Left ventricle myocardium inferior (tissue), 1 donor: ENCODE results near the gene EME2. TPM values are rescaled to one million over a fixed set of nuclear protein-coding genes. Genes with fewer than 3 reads are reported as not detected.

Source experiments
- DNase-seq: peaks from one replicate; pipeline ENCODE4 v3.0.0-alpha.2; 2020
- H3K27ac ChIP-seq: fragments of 200-600 bp; replicated peaks from 2 replicates; pipeline ENCODE4 v1.8.0; 2021
- H3K27me3 ChIP-seq: fragments of 200-600 bp; 2 replicates; pipeline ENCODE4 v1.8.0; 2021; ENCODE audit warnings: low read depth
- H3K36me3 ChIP-seq: fragments of 200-600 bp; 2 replicates; pipeline ENCODE4 v1.8.0; 2021
- H3K4me1 ChIP-seq: fragments of 200-600 bp; 2 replicates; pipeline ENCODE4 v1.8.0; 2021
- H3K4me3 ChIP-seq: fragments of 200-600 bp; 2 replicates; pipeline ENCODE4 v1.8.0; 2021; ENCODE audit warnings: mild to moderate bottlenecking, moderate library complexity
- H3K9me3 ChIP-seq: fragments of 200-600 bp; replicated peaks from 2 replicates; pipeline ENCODE4 v1.8.0; 2021
- CTCF ChIP-seq: fragments of 200-600 bp; IDR thresholded peaks from 2 replicates; pipeline ENCODE4 v1.8.0; 2021; ENCODE audit warnings: antibody characterized with exemption, mild to moderate bottlenecking, borderline replicate concordance
- intact Hi-C: fragments of 100-400 bp; cut with micrococcal nuclease; formaldehyde crosslinking; loops from one replicate; pipeline ENCODE4 v1.11.0; 2022
- total RNA-seq: library from RNA; stranded (reverse); fragmentation: NEBNext Ultra II Directional; extraction: Animal tissue kit (Norgen Biotek cat#: 25700); gene quantifications from one replicate; pipeline ENCODE4 v1.2.1, GENCODE V29; 2021
- donor health status: DM: no; HTN: yes; CAD: no; lungs with severe emphysema.

EME2 gene
- total RNA-seq, 1 donor from 2014 or later = 7.4 TPM

GRCh38 chr16:1746693-1747195 lies 25.9 kb upstream of the EME2 start:
- H3K27me3 ChIP-seq = no peaks in the 10 kb centered on the region
- no peak for TF ChIP-seq CTCF
- peaks cover 83% of the 10 kb centered on the region for H3K36me3 ChIP-seq
- intact Hi-C loops = no loop called here
- no peak overlapping the region for H3K27ac ChIP-seq
- no peak overlapping the region for H3K4me3 ChIP-seq
- no peaks in the 10 kb centered on the region for H3K9me3 ChIP-seq
- H3K4me1 ChIP-seq = no peaks in the 10 kb centered on the region
- no peak for DNase-seq

- TF ChIP-seq CTCF = no peak
- Histone ChIP-seq H3K4me1 (no peaks in the 10 kb centered on the region), H3K36me3 (peaks cover 94% of the 10 kb centered on the region), H3K9me3 (no peaks in the 10 kb centered on the region), H3K27ac (no peak overlapping the region), H3K27me3 (no peaks in the 10 kb centered on the region), H3K4me3 (no peak overlapping the region)
- DNase-seq = no peak
- intact Hi-C loops = no loop called here
Measured at GRCh38 chr16:1747934-1748333, 24.7 kb upstream of the EME2 start.

- Histone ChIP-seq H3K4me3 (no peak overlapping the region), H3K4me1 (no peaks in the 10 kb centered on the region), H3K9me3 (no peaks in the 10 kb centered on the region), H3K36me3 (peaks cover 95% of the 10 kb centered on the region), H3K27ac (no peak overlapping the region), H3K27me3 (no peaks in the 10 kb centered on the region)
- no peak for TF ChIP-seq CTCF
- no peak for DNase-seq
- intact Hi-C loops = no loop called here
Measured at GRCh38 chr16:1749152-1750117, 23.2 kb upstream of the EME2 start.

GRCh38 chr16:1751946-1752345 lies 20.7 kb upstream of the EME2 start:
- no peaks in the 10 kb centered on the region for H3K4me1 ChIP-seq
- H3K27ac ChIP-seq = no peak overlapping the region
- no peaks in the 10 kb centered on the region for H3K27me3 ChIP-seq
- no peak overlapping the region for H3K4me3 ChIP-seq
- DNase-seq = no peak
- peaks cover 87% of the 10 kb centered on the region for H3K36me3 ChIP-seq
- no peak for TF ChIP-seq CTCF
- H3K9me3 ChIP-seq = no peaks in the 10 kb centered on the region
- intact Hi-C loops = no loop called here

- H3K9me3 ChIP-seq = no peaks in the 10 kb centered on the region
- H3K27ac ChIP-seq = no peak overlapping the region
- peaks cover 87% of the 10 kb centered on the region for H3K36me3 ChIP-seq
- no peaks in the 10 kb centered on the region for H3K4me1 ChIP-seq
- TF ChIP-seq CTCF = no peak
- no peak overlapping the region for H3K4me3 ChIP-seq
- DNase-seq = no peak
- H3K27me3 ChIP-seq = no peaks in the 10 kb centered on the region
- intact Hi-C loops = no loop called here
Measured at GRCh38 chr16:1752853-1753252, 19.8 kb upstream of the EME2 start.
